Uterus (tissue), 2 donors: ENCODE measurements around the gene GAREM1.

Source experiments
- CTCF ChIP-seq, 4 experiments: fragments of 200-600 bp in 2 of 4; fragments of 450-650 bp in 2 of 4; sonication (generic) in 2 of 4; IDR thresholded peaks; one replicate each; pipeline ENCODE4 v1.5.1; 2016 to 2019; ENCODE audit warnings: antibody characterized with exemption in 4 of 4, mild to moderate bottlenecking in 2 of 4, moderate library complexity in 1 of 4
- POLR2A ChIP-seq, 2 donors: fragments of 450-650 bp; IDR thresholded peaks; one replicate each; pipeline ENCODE4 v1.6.1; 2016; ENCODE audit warnings: antibody characterized with exemption in 2 of 2, mild to moderate bottlenecking in 1 of 2, moderate library complexity in 1 of 2

DNA sequence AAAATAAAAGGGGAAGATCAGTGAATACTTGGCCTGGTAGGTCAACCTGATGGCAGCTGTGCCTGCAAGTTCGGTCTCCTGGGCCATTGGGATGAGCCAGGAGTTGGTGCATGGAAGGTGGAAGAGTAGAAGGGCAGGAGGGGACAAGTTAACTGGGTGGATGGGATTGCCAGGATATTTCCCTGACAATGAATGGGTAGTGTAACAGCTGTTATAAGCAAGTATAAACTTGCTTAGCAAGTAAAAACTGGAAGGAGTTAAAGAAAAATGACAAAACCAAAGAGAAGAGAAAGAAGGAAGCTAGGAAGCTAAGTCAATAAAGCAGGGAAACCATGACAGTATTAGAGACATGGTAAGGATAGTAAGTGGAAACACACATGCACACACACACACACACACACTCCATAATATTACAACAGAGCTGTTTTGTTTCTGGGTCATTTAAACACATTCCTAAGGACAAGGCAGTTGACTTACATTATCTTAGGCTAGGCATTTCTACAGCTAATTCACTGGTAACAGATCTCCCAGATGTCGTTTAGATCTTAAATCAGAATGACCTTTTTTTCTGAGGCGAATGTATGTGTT is 251.2 kb downstream of the GAREM1 start:
- TF ChIP-seq POLR2A (IDR thresholded peaks at IDR 0.05) (no peak), CTCF (IDR thresholded peaks at IDR 0.05) (no peak)
